Vagina (tissue), 2 donors: ENCODE results near the gene CLDN11.

ENCODE experiments used
- CTCF ChIP-seq, 3 experiments: fragments of 450-650 bp in 2 of 3; fragments of 200-600 bp in 1 of 3; sonication (generic) in 1 of 3; IDR thresholded peaks; one replicate each; pipeline ENCODE4 v1.5.1; 2017 to 2019; ENCODE audit warnings: antibody characterized with exemption in 3 of 3, mild to moderate bottlenecking in 2 of 3, moderate library complexity in 2 of 3
- POLR2AphosphoS5 ChIP-seq, 2 donors: sonication (generic); formaldehyde crosslinking; IDR thresholded peaks; one replicate each; pipeline ENCODE4 v1.9.0; 2017; ENCODE audit warnings: antibody characterized with exemption in 2 of 2, mild to moderate bottlenecking in 2 of 2, low read depth in 1 of 2; ENCODE audit not compliant: insufficient read depth in 1 of 2

- TF ChIP-seq CTCF (IDR thresholded peaks at IDR 0.05) (no peak), POLR2AphosphoS5 (IDR thresholded peaks at IDR 0.05; ENCODE audit: insufficient read depth in 1 of 2, low read depth in 1 of 2) (no peak)
Measured at GRCh38 chr3:170473358-170473757, 54.7 kb downstream of the CLDN11 start.
